Memory B cell (primary cell): ENCODE data around the gene UQCRQ.
A peak's percentile ranks its signal among the peaks of the same experiment; 100 is the strongest.
"Not testable (repeated sequence)": the region's sequence is repeated elsewhere in the genome, so short reads cannot be mapped to it uniquely, and the experiment has no call there.

Experiments
- ATAC-seq: fragments of 150-1000 bp; cut with Tn5 transposase; 2 replicates; pipeline ENCODE4 v1.10.0; 2021; ENCODE audit warnings: low read depth, mild to moderate bottlenecking, moderate library complexity
- DNase-seq, 2 donors: peaks; one replicate each; pipeline ENCODE4 v3.0.0; 2022; ENCODE audit warnings: low spot score in 2 of 2
- H3K27ac Mint-ChIP-seq: one replicate; pipeline ENCODE4 v1.8.0; 2022; ENCODE audit warnings: mild to moderate bottlenecking, moderate library complexity, mixed read lengths
- H3K27me3 Mint-ChIP-seq: one replicate; pipeline ENCODE4 v1.8.0; 2022; ENCODE audit warnings: mixed read lengths
- H3K36me3 Mint-ChIP-seq: one replicate; pipeline ENCODE4 v1.8.0; 2022; ENCODE audit warnings: mild to moderate bottlenecking, mixed read lengths
- H3K4me1 Mint-ChIP-seq: one replicate; pipeline ENCODE4 v1.8.0; 2022; ENCODE audit warnings: mixed read lengths
- H3K4me3 Mint-ChIP-seq: one replicate; pipeline ENCODE4 v1.8.0; 2022; ENCODE audit warnings: mild to moderate bottlenecking, moderate library complexity, mixed read lengths
- H3K9me3 Mint-ChIP-seq: one replicate; pipeline ENCODE4 v1.8.0; 2022; ENCODE audit warnings: mixed read lengths

The UQCRQ gene

GRCh38 chr5:132840896-132841295 is 25.5 kb upstream of the UQCRQ start:
- Mint-ChIP-seq H3K9me3 (no peaks in the 10 kb centered on the region), H3K27me3 (no peaks in the 10 kb centered on the region), H3K4me1 (no peaks in the 10 kb centered on the region), H3K27ac (no peak overlapping the region), H3K4me3 (no peak overlapping the region), H3K36me3 (no peaks in the 10 kb centered on the region)
- DNase-seq, result no peak
- no peak for ATAC-seq

GRCh38 chr5:132841305-132841704 is 25.1 kb upstream of the UQCRQ start:
- DNase-seq, result no peak
- Mint-ChIP-seq H3K36me3 (no peaks in the 10 kb centered on the region), H3K27me3 (no peaks in the 10 kb centered on the region), H3K9me3 (no peaks in the 10 kb centered on the region), H3K4me1 (no peaks in the 10 kb centered on the region), H3K27ac (no peak overlapping the region), H3K4me3 (no peak overlapping the region)
- no peak for ATAC-seq

GRCh38 chr5:132848270-132848669 is 18.2 kb upstream of the UQCRQ start:
- H3K27ac Mint-ChIP-seq, result no peak overlapping the region
- ATAC-seq (no peak), DNase-seq (no peak)
- peaks cover 4% of the 10 kb centered on the region for H3K27me3 Mint-ChIP-seq
- peaks cover 2% of the 10 kb centered on the region for H3K4me1 Mint-ChIP-seq
- no peaks in the 10 kb centered on the region for H3K36me3 Mint-ChIP-seq
- no peak overlapping the region for H3K4me3 Mint-ChIP-seq
- no peaks in the 10 kb centered on the region for H3K9me3 Mint-ChIP-seq

GRCh38 chr5:132849347-132849746 is 17.1 kb upstream of the UQCRQ start:
- DNase-seq (no peak), ATAC-seq (no peak)
- no peak overlapping the region for H3K27ac Mint-ChIP-seq
- H3K4me1 Mint-ChIP-seq, result peaks cover 2% of the 10 kb centered on the region
- H3K36me3 Mint-ChIP-seq, result no peaks in the 10 kb centered on the region
- H3K9me3 Mint-ChIP-seq, result no peaks in the 10 kb centered on the region
- H3K27me3 Mint-ChIP-seq, result peaks cover 4% of the 10 kb centered on the region
- H3K4me3 Mint-ChIP-seq, result no peak overlapping the region

GRCh38 chr5:132850066-132850465 is 16.4 kb upstream of the UQCRQ start:
- peaks cover 4% of the 10 kb centered on the region for H3K27me3 Mint-ChIP-seq
- peaks cover 2% of the 10 kb centered on the region for H3K4me1 Mint-ChIP-seq
- ATAC-seq (no peak), DNase-seq (no peak)
- H3K27ac Mint-ChIP-seq, result no peak overlapping the region
- no peaks in the 10 kb centered on the region for H3K36me3 Mint-ChIP-seq
- H3K9me3 Mint-ChIP-seq, result no peaks in the 10 kb centered on the region
- no peak overlapping the region for H3K4me3 Mint-ChIP-seq

GRCh38 chr5:132853323-132853722 is 13.1 kb upstream of the UQCRQ start:
- ATAC-seq, result no peak
- Mint-ChIP-seq H3K4me1 (peaks cover 2% of the 10 kb centered on the region), H3K27ac (no peak overlapping the region), H3K9me3 (peaks cover 1% of the 10 kb centered on the region), H3K4me3 (no peak overlapping the region), H3K27me3 (peaks cover 7% of the 10 kb centered on the region), H3K36me3 (no peaks in the 10 kb centered on the region)
- no peak for DNase-seq

- DNase-seq, result no peak
- Mint-ChIP-seq H3K27me3 (peaks cover 7% of the 10 kb centered on the region), H3K9me3 (peaks cover 1% of the 10 kb centered on the region), H3K27ac (no peak overlapping the region), H3K4me3 (no peak overlapping the region), H3K36me3 (no peaks in the 10 kb centered on the region), H3K4me1 (peaks cover 2% of the 10 kb centered on the region)
- ATAC-seq, result no peak
Observed at GRCh38 chr5:132853790-132854189, 12.7 kb upstream of the UQCRQ start.

GRCh38 chr5:132854301-132854700 is 12.1 kb upstream of the UQCRQ start:
- Mint-ChIP-seq H3K27me3 (peaks cover 7% of the 10 kb centered on the region), H3K36me3 (no peaks in the 10 kb centered on the region), H3K4me1 (peaks cover 2% of the 10 kb centered on the region), H3K4me3 (no peak overlapping the region), H3K27ac (no peak overlapping the region), H3K9me3 (peaks cover 1% of the 10 kb centered on the region)
- DNase-seq (no peak), ATAC-seq (no peak)

GRCh38 chr5:132854992-132855391 is 11.4 kb upstream of the UQCRQ start:
- H3K4me3 Mint-ChIP-seq, H3K27ac Mint-ChIP-seq, ATAC-seq, H3K4me1 Mint-ChIP-seq, DNase-seq, H3K9me3 Mint-ChIP-seq, H3K36me3 Mint-ChIP-seq, H3K27me3 Mint-ChIP-seq: not testable (repeated sequence)

GRCh38 chr5:132856011-132856410 is 10.4 kb upstream of the UQCRQ start:
- Mint-ChIP-seq H3K27me3 (peaks cover 5% of the 10 kb centered on the region), H3K36me3 (no peaks in the 10 kb centered on the region), H3K4me3 (no peak overlapping the region), H3K4me1 (no peaks in the 10 kb centered on the region), H3K27ac (no peak overlapping the region), H3K9me3 (peaks cover 1% of the 10 kb centered on the region)
- ATAC-seq, result no peak
- no peak for DNase-seq

GRCh38 chr5:132859889-132860437 is 6.5 kb upstream of the UQCRQ start:
- no peaks in the 10 kb centered on the region for H3K4me1 Mint-ChIP-seq
- no peak for ATAC-seq

GRCh38 chr5:132860742-132861141 is 5.7 kb upstream of the UQCRQ start:
- ATAC-seq, result no peak
- no peak for DNase-seq
- Mint-ChIP-seq H3K27me3 (peaks cover 2% of the 10 kb centered on the region), H3K27ac (no peak overlapping the region), H3K4me1 (peaks cover 5% of the 10 kb centered on the region), H3K36me3 (no peaks in the 10 kb centered on the region), H3K9me3 (peaks cover 1% of the 10 kb centered on the region), H3K4me3 (no peak overlapping the region)

More at GRCh38 chr5:132859889-132860437, 6.5 kb upstream of the UQCRQ start:
- peaks cover 1% of the 10 kb centered on the region for H3K9me3 Mint-ChIP-seq
- H3K36me3 Mint-ChIP-seq, result no peaks in the 10 kb centered on the region
- H3K4me3 Mint-ChIP-seq, result no peak overlapping the region
- DNase-seq, result no peak
- H3K27me3 Mint-ChIP-seq, result peaks cover 3% of the 10 kb centered on the region
- no peak overlapping the region for H3K27ac Mint-ChIP-seq

- no peaks in the 10 kb centered on the region for H3K27me3 Mint-ChIP-seq
- ATAC-seq (peak; percentile 12), DNase-seq (no peak)
- H3K27ac Mint-ChIP-seq, result peak overlapping the region; percentile 95
- H3K9me3 Mint-ChIP-seq, result no peaks in the 10 kb centered on the region
- peak overlapping the region; percentile 93 for H3K4me3 Mint-ChIP-seq
- peaks cover 1% of the 10 kb centered on the region for H3K36me3 Mint-ChIP-seq
- H3K4me1 Mint-ChIP-seq, result peaks cover 18% of the 10 kb centered on the region
Observed at GRCh38 chr5:132865668-132866341, 637 bp upstream of the UQCRQ start.

GRCh38 chr5:132867046-132867451 is 607 bp downstream of the UQCRQ start:
- Mint-ChIP-seq H3K36me3 (peaks cover 1% of the 10 kb centered on the region), H3K9me3 (no peaks in the 10 kb centered on the region)

GRCh38 chr5:132868754-132869153 is 2.3 kb downstream of the UQCRQ start:
- no peak for ATAC-seq
- Mint-ChIP-seq H3K4me3 (no peak overlapping the region), H3K27ac (no peak overlapping the region), H3K27me3 (no peaks in the 10 kb centered on the region), H3K36me3 (peaks cover 9% of the 10 kb centered on the region), H3K4me1 (peaks cover 18% of the 10 kb centered on the region), H3K9me3 (no peaks in the 10 kb centered on the region)
- no peak for DNase-seq

More at GRCh38 chr5:132867046-132867451, 607 bp downstream of the UQCRQ start:
- ATAC-seq (no peak), DNase-seq (no peak)
- peak overlapping the region; percentile 95 for H3K27ac Mint-ChIP-seq
- H3K27me3 Mint-ChIP-seq, result no peaks in the 10 kb centered on the region
- peaks cover 18% of the 10 kb centered on the region for H3K4me1 Mint-ChIP-seq
- peak overlapping the region; percentile 93 for H3K4me3 Mint-ChIP-seq
